Sigmoid colon (tissue), 4 donors: ENCODE results near the gene YDJC.

Experiments
- EP300 ChIP-seq, 4 donors: sonication (generic); formaldehyde crosslinking; IDR thresholded peaks; one replicate each; pipeline ENCODE4 v1.6.1; 2017; ENCODE audit warnings: antibody characterized with exemption in 4 of 4
- POLR2A ChIP-seq, 2 donors: fragments of 450-650 bp; IDR thresholded peaks; one replicate each; pipeline ENCODE4 v1.6.1; 2016; ENCODE audit warnings: antibody characterized with exemption in 2 of 2, mild to moderate bottlenecking in 2 of 2, moderate library complexity in 2 of 2

DNA sequence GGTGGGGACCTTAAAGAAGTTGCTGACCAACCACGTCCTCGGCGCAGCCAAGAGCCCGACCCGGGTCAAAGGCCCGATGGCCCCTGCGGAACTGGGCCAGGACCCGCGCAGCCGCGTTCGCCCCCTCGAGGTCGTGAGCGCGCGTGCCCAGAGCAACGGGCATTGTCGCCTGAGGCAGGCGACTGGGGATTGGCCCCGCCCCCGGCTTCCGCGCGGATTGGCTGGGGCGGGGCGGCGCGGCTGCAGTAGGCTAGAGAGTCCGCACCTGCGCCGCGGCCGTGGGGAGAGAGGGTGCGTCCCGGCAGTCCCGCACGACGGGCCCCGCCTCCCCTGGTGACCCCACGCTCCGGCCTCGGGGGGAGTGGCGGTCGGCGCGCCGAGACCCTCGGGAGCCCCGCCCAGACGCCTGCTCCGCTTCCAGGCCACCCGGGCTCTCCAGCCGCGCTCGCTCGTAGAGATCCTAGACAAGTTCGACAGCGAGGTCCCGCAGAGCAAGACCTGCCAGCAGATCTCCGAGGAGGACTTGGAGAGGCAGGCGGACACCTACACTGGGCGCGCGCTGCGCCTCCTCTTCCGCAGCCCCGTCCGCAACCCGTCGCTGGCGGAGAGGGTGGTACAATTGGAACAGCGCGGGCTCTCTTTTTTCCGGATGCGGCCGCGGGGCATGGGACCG is 27.7 kb upstream of the YDJC start:
- TF ChIP-seq EP300 (IDR thresholded peaks at IDR 0.05) (no peak), POLR2A (IDR thresholded peaks at IDR 0.05) (no peak)
